HCT116 (cell line): ENCODE results near the gene ZNF652. TPM values are rescaled to one million over a fixed set of nuclear protein-coding genes. Genes with fewer than 3 reads are reported as not detected.

Experiments used
- ATAC-seq: fragments of 200-7000 bp; cut with Tn5 transposase; 2 replicates; pipeline ENCODE4 v1.9.1; 2020; ENCODE audit warnings: mild to moderate bottlenecking, moderate library complexity
- BruUV-seq: library from RNA; stranded (reverse); fragments of 400-500 nt; replicated peaks from 2 replicates; lab custom pipeline; 2021; lab: Mats Ljungman, UMichigan
- CTCF ChIA-PET: fragments of 300-600 bp; sonication (Branson Sonifier 250); formaldehyde crosslinking; loops from one replicate; lab custom pipeline; 2021; ENCODE audit warnings: antibody characterized with exemption; lab: Charles Lee
- POLR2A ChIA-PET: fragments of 300-600, 350-600 bp; sonication (Branson Sonifier 250); formaldehyde crosslinking; loops from one replicate; lab custom pipeline; 2021; ENCODE audit warnings: antibody characterized with exemption; lab: Charles Lee
- RAD21 ChIA-PET, 2 experiments: fragments of 300-600 bp; sonication (Branson Sonifier 250); formaldehyde crosslinking; loops; one replicate each; lab custom pipeline; 2023; ENCODE audit warnings: low total read pairs in 2 of 2; ENCODE audit not compliant: uncharacterized antibody in 2 of 2, unreplicated experiment in 2 of 2, low non-redundant PET in 1 of 2; lab: Charles Lee
- DNase-seq: peaks from one replicate; pipeline ENCODE4 v3.0.0-alpha.2; 2010; ENCODE audit warnings: low read depth, low spot score
- H2AFZ ChIP-seq: fragments of 200-600 bp; shearing (Covaris generic), sonication (generic); 2 replicates; pipeline ENCODE4 v1.6.1; 2017; ENCODE audit warnings: low read depth, mixed run types, mixed read lengths, antibody characterized with exemption, low read length; ENCODE audit not compliant: poor library complexity, severe bottlenecking
- H3K27ac ChIP-seq: 2 replicates; pipeline ENCODE4 v1.5.1; 2012; ENCODE audit warnings: low read depth, low read length
- H3K27me3 ChIP-seq: fragments of 200-600 bp; sonication (generic); 2 replicates; pipeline ENCODE4 v1.6.1; 2016; ENCODE audit warnings: mixed run types, low read length, mixed read lengths; ENCODE audit not compliant: insufficient read depth
- H3K36me3 ChIP-seq, 2 experiments: fragments of 200-500 bp in 1 of 2; fragments of 200-600 bp in 1 of 2; sonication (Bioruptor generic) in 1 of 2; sonication (generic) in 1 of 2; 2 replicates each; pipeline versions ENCODE4 v1.5.1 to v1.6.1; 2014 to 2016; ENCODE audit warnings: low read length in 2 of 2, inconsistent platforms in 1 of 2, mixed read lengths in 1 of 2, mixed run types in 1 of 2; ENCODE audit not compliant: insufficient read depth in 2 of 2, control insufficient read depth in 1 of 2
- H3K4me1 ChIP-seq, 2 experiments: fragments of 200-600 bp in 1 of 2; sonication (generic) in 1 of 2; 2 replicates each; pipeline versions ENCODE4 v1.5.1 to v1.6.1; 2012 to 2017; ENCODE audit warnings: low read length in 2 of 2, inconsistent platforms in 1 of 2, mild to moderate bottlenecking in 1 of 2, mixed read lengths in 1 of 2, mixed run types in 1 of 2, moderate library complexity in 1 of 2; ENCODE audit not compliant: insufficient read depth in 2 of 2, control insufficient read depth in 1 of 2
- H3K4me2 ChIP-seq: fragments of 200-600 bp; sonication (generic); 2 replicates; pipeline ENCODE4 v1.6.1; 2017; ENCODE audit warnings: mixed run types, low read length, mixed read lengths
- H3K4me3 ChIP-seq, 2 experiments: fragments of 200-600 bp in 1 of 2; sonication (generic) in 1 of 2; replicated peaks in 1 of 2; 2 replicates each; pipeline ENCODE4 v1.5.1; 2011 to 2016; ENCODE audit warnings: low read length in 2 of 2, control low read depth in 1 of 2, low read depth in 1 of 2, mild to moderate bottlenecking in 1 of 2, mixed read lengths in 1 of 2, mixed run types in 1 of 2
- H3K79me2 ChIP-seq: fragments of 200-600 bp; sonication (generic); 2 replicates; pipeline ENCODE4 v1.6.1; 2017; ENCODE audit warnings: mild to moderate bottlenecking, mixed run types, low read length, moderate library complexity, mixed read lengths; ENCODE audit not compliant: insufficient read depth
- H3K9ac ChIP-seq: fragments of 200-600 bp; sonication (generic); 2 replicates; pipeline ENCODE4 v1.6.1; 2016; ENCODE audit warnings: low read length, mixed read lengths
- H3K9me2 ChIP-seq: fragments of 200-600 bp; sonication (generic), shearing (Covaris generic); 2 replicates; pipeline ENCODE4 v1.6.1; 2017; ENCODE audit warnings: mixed run types, mild to moderate bottlenecking, moderate library complexity; ENCODE audit not compliant: insufficient read depth
- H3K9me3 ChIP-seq, 2 experiments: fragments of 200-500 bp in 1 of 2; fragments of 200-600 bp in 1 of 2; sonication (Bioruptor generic) in 1 of 2; sonication (generic) in 1 of 2; 2 replicates each; pipeline ENCODE4 v1.6.1; 2014 to 2017; ENCODE audit warnings: low read length in 2 of 2, mixed read lengths in 2 of 2, inconsistent platforms in 1 of 2, low read depth in 1 of 2, mild to moderate bottlenecking in 1 of 2, mixed run types in 1 of 2, moderate library complexity in 1 of 2; ENCODE audit not compliant: control insufficient read depth in 1 of 2, insufficient read depth in 1 of 2
- H4K20me1 ChIP-seq: fragments of 200-600 bp; sonication (generic), shearing (Covaris generic); 2 replicates; pipeline ENCODE4 v1.6.1; 2017; ENCODE audit warnings: mixed run types, mild to moderate bottlenecking, moderate library complexity; ENCODE audit not compliant: insufficient read depth
- ATF3 ChIP-seq: IDR thresholded peaks from 2 replicates; pipeline ENCODE4 v1.6.1; 2012
- CBX3 ChIP-seq: IDR thresholded peaks from 2 replicates; pipeline ENCODE4 v1.6.1; 2012; ENCODE audit warnings: low read depth
- CEBPB ChIP-seq: IDR thresholded peaks from 2 replicates; pipeline ENCODE4 v1.6.1; 2012; ENCODE audit warnings: low read depth
- EGR1 ChIP-seq: IDR thresholded peaks from 2 replicates; pipeline ENCODE4 v1.6.1; 2012; ENCODE audit warnings: low read depth
- EZH2 ChIP-seq: fragments of 200-600 bp; sonication (generic); IDR thresholded peaks from 2 replicates; pipeline ENCODE4 v1.6.1; 2017; ENCODE audit warnings: antibody characterized with exemption, mixed run types
- EZH2phosphoT487 ChIP-seq: fragments of 200-600 bp; IDR thresholded peaks from 2 replicates; pipeline ENCODE4 v1.6.1; 2018; ENCODE audit warnings: antibody characterized with exemption, borderline replicate concordance
- FOSL1 ChIP-seq: IDR thresholded peaks from 2 replicates; pipeline ENCODE4 v1.6.1; 2012; ENCODE audit warnings: low read depth
- JUND ChIP-seq: IDR thresholded peaks from 2 replicates; pipeline ENCODE4 v1.6.1; 2012
- MAX ChIP-seq: IDR thresholded peaks from 2 replicates; pipeline ENCODE4 v1.6.1; 2012
- POLR2A ChIP-seq: IDR thresholded peaks from 2 replicates; pipeline ENCODE4 v1.7.0; 2011; ENCODE audit warnings: borderline replicate concordance; ENCODE audit not compliant: insufficient read depth, insufficient read length; ENCODE audit errors: extremely low read depth
- POLR2AphosphoS5 ChIP-seq: IDR thresholded peaks from 2 replicates; pipeline ENCODE4 v1.6.1; 2011; ENCODE audit warnings: mild to moderate bottlenecking, low read depth, low read length, moderate library complexity
- RAD21 ChIP-seq: IDR thresholded peaks from 2 replicates; pipeline ENCODE4 v1.6.1; 2012; ENCODE audit warnings: low read depth, mild to moderate bottlenecking
- SIN3A ChIP-seq: IDR thresholded peaks from 2 replicates; pipeline ENCODE4 v1.6.1; 2012; ENCODE audit warnings: low read depth
- SP1 ChIP-seq: IDR thresholded peaks from 2 replicates; pipeline ENCODE4 v1.6.1; 2012; ENCODE audit warnings: low read depth
- SRF ChIP-seq: IDR thresholded peaks from 2 replicates; pipeline ENCODE4 v1.6.1; 2012; ENCODE audit warnings: low read depth
- TCF7L2 ChIP-seq: IDR thresholded peaks from 2 replicates; pipeline ENCODE4 v1.7.0; 2011; ENCODE audit warnings: borderline replicate concordance, inconsistent platforms; ENCODE audit not compliant: insufficient read depth, insufficient read length; ENCODE audit errors: extremely low read depth
- YY1 ChIP-seq: IDR thresholded peaks from 2 replicates; pipeline ENCODE4 v1.6.1; 2011; ENCODE audit warnings: low read length, low read depth, moderate library complexity, mild to moderate bottlenecking; ENCODE audit not compliant: insufficient replicate concordance; ENCODE audit errors: extremely low read depth
- ZBTB33 ChIP-seq: IDR thresholded peaks from 2 replicates; pipeline ENCODE4 v1.6.1; 2011; ENCODE audit warnings: mild to moderate bottlenecking, low read length, moderate library complexity; ENCODE audit not compliant: insufficient replicate concordance; ENCODE audit errors: extremely low read depth
- ZNF274 ChIP-seq: fragments of 200-500 bp; sonication (Bioruptor generic); IDR thresholded peaks from 2 replicates; pipeline ENCODE4 v1.6.1; 2014; ENCODE audit warnings: mild to moderate bottlenecking, low read depth, low read length, inconsistent platforms
- intact Hi-C: fragments of 100-400 bp; cut with micrococcal nuclease; formaldehyde crosslinking; loops from 2 replicates; pipeline ENCODE4 v1.10.0; 2022
- total RNA-seq: library from RNA; stranded (reverse); gene quantifications from one replicate; pipeline ENCODE4 v1.2.1, GENCODE V29; 2021; ENCODE audit not compliant: unreplicated experiment

ZNF652 gene
- total RNA-seq, 1 experiment from 2014 or later, result 27.8 TPM

DNA sequence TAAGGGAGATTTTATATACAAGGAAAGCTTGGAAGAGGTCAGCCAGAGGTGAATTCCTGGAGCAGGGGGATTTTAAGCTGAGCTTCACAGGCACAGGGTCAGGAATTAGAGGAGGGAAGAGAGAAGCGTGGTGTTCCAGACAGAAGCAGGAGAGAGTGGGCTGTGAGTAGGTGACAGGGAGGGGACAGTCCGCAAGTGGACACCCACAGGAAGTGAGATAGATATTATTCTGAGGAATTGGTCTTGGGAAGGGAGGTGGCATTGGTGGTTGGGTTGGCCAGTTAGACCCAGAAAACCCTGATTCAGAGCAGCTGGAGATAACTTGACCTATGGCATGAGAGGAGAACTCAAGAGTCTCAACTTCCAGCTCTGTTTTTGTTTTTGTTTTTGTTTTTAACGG, 37.9 kb upstream of the ZNF652 start:
- no peak for TF ChIP-seq CEBPB
- TF ChIP-seq EZH2phosphoT487, result no peak
- TF ChIP-seq SP1, result no peak
- no peak for TF ChIP-seq FOSL1
- no peak for TF ChIP-seq SIN3A
- no peak for TF ChIP-seq RAD21
- no peak for TF ChIP-seq POLR2AphosphoS5
- no peak for TF ChIP-seq EZH2
- no peak for TF ChIP-seq SRF
- TF ChIP-seq ZBTB33, result no peak
- TF ChIP-seq POLR2A, result no peak
- TF ChIP-seq ZNF274, result no peak
- TF ChIP-seq YY1, result no peak
- no peak for TF ChIP-seq TCF7L2
- TF ChIP-seq JUND, result no peak
- TF ChIP-seq MAX, result no peak
- TF ChIP-seq ATF3, result no peak
- no peak for TF ChIP-seq CBX3
- TF ChIP-seq EGR1, result no peak
- intact Hi-C loops, result loop anchor here (5.0 kb wide), 1 partner anchor 173 kb away; no protein-coding TSS in a partner anchor
- Histone ChIP-seq H3K4me1 (no peaks in the 10 kb centered on the region), H3K27ac (no peak overlapping the region), H3K79me2 (no peaks in the 10 kb centered on the region), H3K9ac (no peak overlapping the region), H3K27me3 (no peaks in the 10 kb centered on the region), H3K4me2 (no peak overlapping the region), H3K4me3 (no peak overlapping the region), H3K36me3 (peaks cover 19 to 24% of the 10 kb centered on the region in 2 experiments; a peak in 3 of 4 replicates), H2AFZ (no peak overlapping the region), H4K20me1 (no peaks in the 10 kb centered on the region), H3K9me2 (no peaks in the 10 kb centered on the region), H3K9me3 (no peaks in the 10 kb centered on the region)
- DNase-seq, result no peak
- POLR2A ChIA-PET, result interaction anchor here (2.6 kb wide), 1 partner anchor 15 kb away, joined by 9 read pairs; the partner anchor contains the start of gene PHB1
- no peak for ATAC-seq
- BruUV-seq, result no TSS peak
- RAD21 ChIA-PET, result no interaction called here
- CTCF ChIA-PET, result interaction anchor here (1.4 to 3.9 kb wide), 5 partner anchors 9 to 157 kb away, joined by 4 to 26 read pairs (median 8); partner anchors contain the start of gene PHB1
